HK-2 (cell line): ENCODE results near the gene GCDH.

Source experiments
- DNase-seq: peaks from one replicate; pipeline ENCODE4 v3.0.0-alpha.2; 2018; ENCODE audit not compliant: unreplicated experiment

The GCDH gene

GRCh38 chr19:12939975-12940423 is 49.0 kb downstream of the GCDH start:
- no peak for DNase-seq

- no peak for DNase-seq
Measured at GRCh38 chr19:12940897-12941296, 49.9 kb downstream of the GCDH start.

- DNase-seq = no peak
Measured at GRCh38 chr19:12943437-12944044, 52.6 kb downstream of the GCDH start.

- no peak for DNase-seq
Measured at GRCh38 chr19:12944104-12944674, 53.2 kb downstream of the GCDH start.

- peak; percentile 97 for DNase-seq
Measured at GRCh38 chr19:12945479-12946091, 54.6 kb downstream of the GCDH start, which contains the start of gene RAD23A. Gene RAD23A, plus strand, starts transcription at chr19:12945862. Its CDS starts 87 bp downstream, at chr19:12945949.

GRCh38 chr19:12946092-12946721 is 55.2 kb downstream of the GCDH start:
- peak; percentile 82 for DNase-seq

GRCh38 chr19:12946731-12947496 is 56.0 kb downstream of the GCDH start:
- no peak for DNase-seq

- no peak for DNase-seq
Measured at GRCh38 chr19:12947702-12948611, 57.0 kb downstream of the GCDH start.

GRCh38 chr19:12948612-12949362 is 57.8 kb downstream of the GCDH start:
- DNase-seq = no peak
